Common myeloid progenitor, CD34-positive (primary cell): Measurements from ENCODE around the gene SEC23IP.

Experiments
- CTCF ChIA-PET: fragments of 350-600 bp; sonication (Branson Sonifier 250); formaldehyde crosslinking; loops from one replicate; lab custom pipeline; 2021; ENCODE audit warnings: antibody characterized with exemption; lab: Charles Lee
- POLR2A ChIA-PET: fragments of 350-600 bp; sonication (Branson Sonifier 250); formaldehyde crosslinking; loops from one replicate; lab custom pipeline; 2021; ENCODE audit warnings: antibody characterized with exemption; lab: Charles Lee
- DNase-seq, 3 donors: peaks; one replicate each; pipeline versions ENCODE4 v3.0.0 to v3.0.0-alpha.2; 2013
- H3K27ac ChIP-seq, 2 experiments: 1 replicate in 1 of 2; 2 replicates in 1 of 2; pipeline ENCODE4 v1.7.0; 2013; ENCODE audit warnings: inconsistent platforms in 2 of 2, low read length in 2 of 2, mild to moderate bottlenecking in 2 of 2, low read depth in 1 of 2, moderate library complexity in 1 of 2; ENCODE audit not compliant: severe bottlenecking in 2 of 2, insufficient read depth in 1 of 2, poor library complexity in 1 of 2
- H3K27me3 ChIP-seq, 5 experiments: replicated peaks in 2 of 5; 1 replicate in 3 of 5; 2 replicates in 2 of 5; pipeline versions ENCODE4 v1.6.1 to v1.7.0; 2013; ENCODE audit warnings: low read length in 4 of 5, mild to moderate bottlenecking in 2 of 5, moderate library complexity in 2 of 5, inconsistent platforms in 1 of 5; ENCODE audit not compliant: insufficient read depth in 5 of 5, control insufficient read depth in 4 of 5
- H3K36me3 ChIP-seq, 4 experiments: 1 replicate in 2 of 4; 2 replicates in 2 of 4; pipeline versions ENCODE4 v1.6.1 to v1.7.0; 2013; ENCODE audit warnings: low read length in 3 of 4, control low read depth in 1 of 4, mild to moderate bottlenecking in 1 of 4; ENCODE audit not compliant: control insufficient read depth in 4 of 4, insufficient read depth in 4 of 4
- H3K4me1 ChIP-seq, 4 experiments: 1 replicate in 3 of 4; 2 replicates in 1 of 4; pipeline versions ENCODE4 v1.6.1 to v1.7.1; 2013; ENCODE audit warnings: low read length in 3 of 4, mild to moderate bottlenecking in 3 of 4, control low read depth in 1 of 4, inconsistent platforms in 1 of 4, moderate library complexity in 1 of 4; ENCODE audit not compliant: control insufficient read depth in 4 of 4, insufficient read depth in 4 of 4; ENCODE audit errors: control extremely low read depth in 1 of 4
- H3K4me3 ChIP-seq, 7 experiments: 1 replicate in 4 of 7; 2 replicates in 3 of 7; pipeline versions ENCODE4 v1.5.1 to v1.7.0; 2013; ENCODE audit warnings: mild to moderate bottlenecking in 7 of 7, low read length in 6 of 7, moderate library complexity in 6 of 7, inconsistent platforms in 2 of 7, low read depth in 2 of 7, control low read depth in 1 of 7; ENCODE audit not compliant: insufficient read depth in 4 of 7, control insufficient read depth in 1 of 7; ENCODE audit errors: extremely low read depth in 1 of 7
- H3K9me3 ChIP-seq, 5 experiments: 1 replicate in 4 of 5; 2 replicates in 1 of 5; pipeline versions ENCODE4 v1.6.1 to v1.7.1; 2013; ENCODE audit warnings: low read length in 4 of 5, mild to moderate bottlenecking in 2 of 5, inconsistent platforms in 1 of 5, low read depth in 1 of 5, moderate library complexity in 1 of 5; ENCODE audit not compliant: control insufficient read depth in 4 of 5, insufficient read depth in 2 of 5; ENCODE audit errors: control extremely low read depth in 1 of 5
- WGBS: methylation state at CpG from one replicate; pipeline ENCODE4 v1.1.5; 2013; ENCODE audit not compliant: insufficient coverage; 5-methylcytosine and 5-hydroxymethylcytosine counted together

SEC23IP gene

GRCh38 chr10:119957451-119957850, 64.9 kb downstream of the SEC23IP start:
- WGBS = 91% methylated on average over 4 of the region's 4 CpGs
- CTCF ChIA-PET = no interaction called here

GRCh38 chr10:119962837-119963236, 70.3 kb downstream of the SEC23IP start:
- Histone ChIP-seq H3K27ac (no peak overlapping the region), H3K27me3 (peaks cover 0 to 2% (median 0%) of the 10 kb centered on the region in 5 experiments), H3K9me3 (peaks cover 0 to 9% (median 0%) of the 10 kb centered on the region in 5 experiments), H3K4me3 (no peak overlapping the region), H3K36me3 (no peaks in the 10 kb centered on the region), H3K4me1 (no peaks in the 10 kb centered on the region)
- ChIA-PET CTCF (no interaction called here), POLR2A (no interaction called here)
- DNase-seq = no peak

More at GRCh38 chr10:119957451-119957850, 64.9 kb downstream of the SEC23IP start:
- Histone ChIP-seq H3K4me3 (no peak overlapping the region), H3K36me3 (no peaks in the 10 kb centered on the region), H3K4me1 (no peaks in the 10 kb centered on the region), H3K9me3 (peaks cover 0 to 2% (median 0%) of the 10 kb centered on the region in 5 experiments), H3K27ac (no peak overlapping the region), H3K27me3 (peaks cover 0 to 2% (median 0%) of the 10 kb centered on the region in 5 experiments)
- POLR2A ChIA-PET = no interaction called here
- no peak for DNase-seq

GRCh38 chr10:119967066-119967465, 74.5 kb downstream of the SEC23IP start:
- ChIA-PET POLR2A (no interaction called here), CTCF (no interaction called here)
- Histone ChIP-seq H3K36me3 (no peaks in the 10 kb centered on the region), H3K27ac (no peak overlapping the region), H3K9me3 (peaks cover 0 to 9% (median 0%) of the 10 kb centered on the region in 5 experiments), H3K4me3 (no peak overlapping the region), H3K27me3 (peaks cover 0 to 4% (median 1%) of the 10 kb centered on the region in 5 experiments), H3K4me1 (no peaks in the 10 kb centered on the region)
- 100% methylated on average over 1 of the region's 1 CpG for WGBS
- DNase-seq = no peak

GRCh38 chr10:119969609-119970008, 77.1 kb downstream of the SEC23IP start:
- DNase-seq = no peak
- no peak overlapping the region for H3K4me3 ChIP-seq
- H3K4me1 ChIP-seq = no peaks in the 10 kb centered on the region
- CTCF ChIA-PET = no interaction called here
- peaks cover 0 to 4% (median 1%) of the 10 kb centered on the region in 5 experiments for H3K27me3 ChIP-seq
- no peak overlapping the region for H3K27ac ChIP-seq
- peaks cover 0 to 9% (median 0%) of the 10 kb centered on the region in 5 experiments for H3K9me3 ChIP-seq
- no CpG with 5 or more reads among the region's 1 CpG for WGBS
- H3K36me3 ChIP-seq = no peaks in the 10 kb centered on the region
- POLR2A ChIA-PET = no interaction called here

GRCh38 chr10:119970107-119970506, 77.6 kb downstream of the SEC23IP start:
- DNase-seq = no peak
- CTCF ChIA-PET = no interaction called here
- no peaks in the 10 kb centered on the region for H3K4me1 ChIP-seq
- H3K4me3 ChIP-seq = no peak overlapping the region
- POLR2A ChIA-PET = no interaction called here
- H3K27me3 ChIP-seq = peaks cover 0 to 4% (median 1%) of the 10 kb centered on the region in 5 experiments
- no peak overlapping the region for H3K27ac ChIP-seq
- H3K9me3 ChIP-seq = peaks cover 0 to 9% (median 0%) of the 10 kb centered on the region in 5 experiments
- no peaks in the 10 kb centered on the region for H3K36me3 ChIP-seq
- no CpG with 5 or more reads among the region's 1 CpG for WGBS

GRCh38 chr10:119970963-119971362, 78.4 kb downstream of the SEC23IP start:
- ChIA-PET POLR2A (no interaction called here), CTCF (no interaction called here)
- Histone ChIP-seq H3K27me3 (peaks cover 0 to 4% (median 1%) of the 10 kb centered on the region in 5 experiments), H3K4me1 (no peaks in the 10 kb centered on the region), H3K36me3 (no peaks in the 10 kb centered on the region), H3K9me3 (peaks cover 0 to 9% (median 0%) of the 10 kb centered on the region in 5 experiments), H3K4me3 (no peak overlapping the region), H3K27ac (no peak overlapping the region)
- DNase-seq = no peak
- WGBS = no CpG with 5 or more reads among the region's 1 CpG

- 92% methylated on average over 5 of the region's 5 CpGs for WGBS
- DNase-seq = no peak
- Histone ChIP-seq H3K27ac (no peak overlapping the region), H3K4me1 (no peaks in the 10 kb centered on the region), H3K9me3 (no peaks in the 10 kb centered on the region), H3K27me3 (peaks cover 0 to 7% (median 3%) of the 10 kb centered on the region in 5 experiments), H3K4me3 (no peak overlapping the region), H3K36me3 (no peaks in the 10 kb centered on the region)
- ChIA-PET CTCF (no interaction called here), POLR2A (no interaction called here)
These were observed 80.8 kb downstream of the SEC23IP start for GRCh38 chr10:119973281-119973680.
